ENCODE results near the gene ENO3. TPM values are rescaled to one million over a fixed set of nuclear protein-coding genes. Genes with fewer than 3 reads are reported as not detected.
"Not testable (repeated sequence)": the region's sequence is repeated elsewhere in the genome, so short reads cannot be mapped to it uniquely, and the experiment has no call there.

ENO3 gene
- total RNA-seq, 4 donors from 2014 or later: 2.8 to 3.7 (median 3.6) TPM; not detected in 1

GRCh38 chr17:4908301-4908700 lies 42.6 kb upstream of the ENO3 start:
- Histone ChIP-seq H3K4me1 (no peaks in the 10 kb centered on the region), H3K27me3 (no peaks in the 10 kb centered on the region), H3K9me3 (no peaks in the 10 kb centered on the region), H3K36me3 (no peaks in the 10 kb centered on the region), H3K27ac (peak overlapping the region in 1 of 2 donors; percentile 54), H3K4me3 (no peak overlapping the region)
- DNase-seq: no peak
- TF ChIP-seq, protein P1, sequence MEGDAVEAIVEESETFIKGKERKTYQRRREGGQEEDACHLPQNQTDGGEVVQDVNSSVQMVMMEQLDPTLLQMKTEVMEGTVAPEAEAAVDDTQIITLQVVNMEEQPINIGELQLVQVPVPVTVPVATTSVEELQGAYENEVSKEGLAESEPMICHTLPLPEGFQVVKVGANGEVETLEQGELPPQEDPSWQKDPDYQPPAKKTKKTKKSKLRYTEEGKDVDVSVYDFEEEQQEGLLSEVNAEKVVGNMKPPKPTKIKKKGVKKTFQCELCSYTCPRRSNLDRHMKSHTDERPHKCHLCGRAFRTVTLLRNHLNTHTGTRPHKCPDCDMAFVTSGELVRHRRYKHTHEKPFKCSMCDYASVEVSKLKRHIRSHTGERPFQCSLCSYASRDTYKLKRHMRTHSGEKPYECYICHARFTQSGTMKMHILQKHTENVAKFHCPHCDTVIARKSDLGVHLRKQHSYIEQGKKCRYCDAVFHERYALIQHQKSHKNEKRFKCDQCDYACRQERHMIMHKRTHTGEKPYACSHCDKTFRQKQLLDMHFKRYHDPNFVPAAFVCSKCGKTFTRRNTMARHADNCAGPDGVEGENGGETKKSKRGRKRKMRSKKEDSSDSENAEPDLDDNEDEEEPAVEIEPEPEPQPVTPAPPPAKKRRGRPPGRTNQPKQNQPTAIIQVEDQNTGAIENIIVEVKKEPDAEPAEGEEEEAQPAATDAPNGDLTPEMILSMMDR (IDR thresholded peaks at IDR 0.05): no peak
- TF ChIP-seq POLR2A (IDR thresholded peaks at IDR 0.05): no peak
- intact Hi-C loops (cut with DNase I; ENCODE audit: low total_unique reads): no loop called here

GRCh38 chr17:4908711-4909496 lies 42.0 kb upstream of the ENO3 start:
- intact Hi-C loops (cut with DNase I; ENCODE audit: low total_unique reads): no loop called here
- no peak overlapping the region for H3K4me3 ChIP-seq
- peak; percentile 82 to 87 for DNase-seq
- TF ChIP-seq, protein P1 (IDR thresholded peaks at IDR 0.05): peak; percentile 62 to 91 (median 77)
- no peak for TF ChIP-seq POLR2A (IDR thresholded peaks at IDR 0.05)
- H3K4me1 ChIP-seq: no peaks in the 10 kb centered on the region
- H3K9me3 ChIP-seq: no peaks in the 10 kb centered on the region
- H3K27me3 ChIP-seq: no peaks in the 10 kb centered on the region
- no peaks in the 10 kb centered on the region for H3K36me3 ChIP-seq
- peak overlapping the region; percentile 18 to 54 for H3K27ac ChIP-seq

- TF ChIP-seq POLR2A (IDR thresholded peaks at IDR 0.05): no peak
- TF ChIP-seq, protein P1 (IDR thresholded peaks at IDR 0.05): no peak
- Histone ChIP-seq H3K27me3 (no peaks in the 10 kb centered on the region), H3K27ac (no peak overlapping the region), H3K4me1 (no peaks in the 10 kb centered on the region), H3K36me3 (no peaks in the 10 kb centered on the region), H3K4me3 (no peak overlapping the region), H3K9me3 (no peaks in the 10 kb centered on the region)
- DNase-seq: no peak
- intact Hi-C loops (cut with DNase I; ENCODE audit: low total_unique reads): loop anchor here (10.0 kb wide), 1 partner anchor 151 kb away; no protein-coding TSS in a partner anchor
Observed at GRCh38 chr17:4913994-4914393, 36.9 kb upstream of the ENO3 start.

- DNase-seq, H3K4me3 ChIP-seq, H3K27me3 ChIP-seq, H3K4me1 ChIP-seq, H3K9me3 ChIP-seq, H3K36me3 ChIP-seq, H3K27ac ChIP-seq: not testable (repeated sequence)
- intact Hi-C loops (cut with DNase I; ENCODE audit: low total_unique reads): loop anchor here (10.0 kb wide), 1 partner anchor 150 kb away; no protein-coding TSS in a partner anchor
Observed at GRCh38 chr17:4914551-4914950, 36.4 kb upstream of the ENO3 start.

DNA sequence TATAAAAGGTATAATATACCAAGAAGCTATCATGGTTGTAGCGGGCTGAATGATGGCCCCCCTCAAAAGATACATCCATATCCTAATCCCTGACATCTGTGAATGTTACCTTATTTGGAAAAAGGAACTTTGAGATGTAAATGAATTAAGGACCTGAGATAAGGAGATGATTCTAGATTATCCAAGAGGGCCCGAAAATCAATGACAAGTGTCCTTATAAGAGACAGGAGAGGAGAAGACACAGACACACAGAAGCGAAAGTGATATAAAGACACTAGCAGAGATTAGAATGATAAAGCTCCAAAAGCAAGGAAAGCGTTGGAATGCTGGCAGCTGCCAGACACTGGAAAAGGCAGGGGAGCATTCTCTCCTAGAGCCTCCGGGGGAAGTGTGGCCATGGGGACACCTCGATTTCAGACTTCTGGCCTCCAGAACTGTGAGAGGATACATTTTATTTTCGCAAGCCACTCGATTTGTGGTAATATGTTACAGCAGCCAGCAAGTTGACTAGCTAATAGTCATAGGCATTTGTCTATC lies 31.3 kb upstream of the ENO3 start:
- intact Hi-C loops (cut with DNase I; ENCODE audit: low total_unique reads): loop anchor here (10.0 kb wide), 1 partner anchor 145 kb away; no protein-coding TSS in a partner anchor
- H3K27me3 ChIP-seq: no peaks in the 10 kb centered on the region
- H3K9me3 ChIP-seq: no peaks in the 10 kb centered on the region
- no peak overlapping the region for H3K27ac ChIP-seq
- H3K4me3 ChIP-seq: no peak overlapping the region
- TF ChIP-seq POLR2A (IDR thresholded peaks at IDR 0.05): no peak
- TF ChIP-seq, protein P1 (IDR thresholded peaks at IDR 0.05): no peak
- no peak for DNase-seq
- no peaks in the 10 kb centered on the region for H3K36me3 ChIP-seq
- no peaks in the 10 kb centered on the region for H3K4me1 ChIP-seq
